Common myeloid progenitor, CD34-positive (primary cell): ENCODE measurements around the gene PTBP2.

Experiments
- CTCF ChIA-PET: fragments of 350-600 bp; sonication (Branson Sonifier 250); formaldehyde crosslinking; loops from one replicate; lab custom pipeline; 2021; ENCODE audit warnings: antibody characterized with exemption; lab: Charles Lee
- POLR2A ChIA-PET: fragments of 350-600 bp; sonication (Branson Sonifier 250); formaldehyde crosslinking; loops from one replicate; lab custom pipeline; 2021; ENCODE audit warnings: antibody characterized with exemption; lab: Charles Lee
- DNase-seq, 3 donors: peaks; one replicate each; pipeline versions ENCODE4 v3.0.0 to v3.0.0-alpha.2; 2013
- H3K27ac ChIP-seq, 2 experiments: 1 replicate in 1 of 2; 2 replicates in 1 of 2; pipeline ENCODE4 v1.7.0; 2013; ENCODE audit warnings: inconsistent platforms in 2 of 2, low read length in 2 of 2, mild to moderate bottlenecking in 2 of 2, low read depth in 1 of 2, moderate library complexity in 1 of 2; ENCODE audit not compliant: severe bottlenecking in 2 of 2, insufficient read depth in 1 of 2, poor library complexity in 1 of 2
- H3K27me3 ChIP-seq, 5 experiments: replicated peaks in 2 of 5; 1 replicate in 3 of 5; 2 replicates in 2 of 5; pipeline versions ENCODE4 v1.6.1 to v1.7.0; 2013; ENCODE audit warnings: low read length in 4 of 5, mild to moderate bottlenecking in 2 of 5, moderate library complexity in 2 of 5, inconsistent platforms in 1 of 5; ENCODE audit not compliant: insufficient read depth in 5 of 5, control insufficient read depth in 4 of 5
- H3K36me3 ChIP-seq, 4 experiments: 1 replicate in 2 of 4; 2 replicates in 2 of 4; pipeline versions ENCODE4 v1.6.1 to v1.7.0; 2013; ENCODE audit warnings: low read length in 3 of 4, control low read depth in 1 of 4, mild to moderate bottlenecking in 1 of 4; ENCODE audit not compliant: control insufficient read depth in 4 of 4, insufficient read depth in 4 of 4
- H3K4me1 ChIP-seq, 4 experiments: 1 replicate in 3 of 4; 2 replicates in 1 of 4; pipeline versions ENCODE4 v1.6.1 to v1.7.1; 2013; ENCODE audit warnings: low read length in 3 of 4, mild to moderate bottlenecking in 3 of 4, control low read depth in 1 of 4, inconsistent platforms in 1 of 4, moderate library complexity in 1 of 4; ENCODE audit not compliant: control insufficient read depth in 4 of 4, insufficient read depth in 4 of 4; ENCODE audit errors: control extremely low read depth in 1 of 4
- H3K4me3 ChIP-seq, 7 experiments: 1 replicate in 4 of 7; 2 replicates in 3 of 7; pipeline versions ENCODE4 v1.5.1 to v1.7.0; 2013; ENCODE audit warnings: mild to moderate bottlenecking in 7 of 7, low read length in 6 of 7, moderate library complexity in 6 of 7, inconsistent platforms in 2 of 7, low read depth in 2 of 7, control low read depth in 1 of 7; ENCODE audit not compliant: insufficient read depth in 4 of 7, control insufficient read depth in 1 of 7; ENCODE audit errors: extremely low read depth in 1 of 7
- H3K9me3 ChIP-seq, 5 experiments: 1 replicate in 4 of 5; 2 replicates in 1 of 5; pipeline versions ENCODE4 v1.6.1 to v1.7.1; 2013; ENCODE audit warnings: low read length in 4 of 5, mild to moderate bottlenecking in 2 of 5, inconsistent platforms in 1 of 5, low read depth in 1 of 5, moderate library complexity in 1 of 5; ENCODE audit not compliant: control insufficient read depth in 4 of 5, insufficient read depth in 2 of 5; ENCODE audit errors: control extremely low read depth in 1 of 5
- WGBS: methylation state at CpG from one replicate; pipeline ENCODE4 v1.1.5; 2013; ENCODE audit not compliant: insufficient coverage; 5-methylcytosine and 5-hydroxymethylcytosine counted together

The PTBP2 gene

DNA sequence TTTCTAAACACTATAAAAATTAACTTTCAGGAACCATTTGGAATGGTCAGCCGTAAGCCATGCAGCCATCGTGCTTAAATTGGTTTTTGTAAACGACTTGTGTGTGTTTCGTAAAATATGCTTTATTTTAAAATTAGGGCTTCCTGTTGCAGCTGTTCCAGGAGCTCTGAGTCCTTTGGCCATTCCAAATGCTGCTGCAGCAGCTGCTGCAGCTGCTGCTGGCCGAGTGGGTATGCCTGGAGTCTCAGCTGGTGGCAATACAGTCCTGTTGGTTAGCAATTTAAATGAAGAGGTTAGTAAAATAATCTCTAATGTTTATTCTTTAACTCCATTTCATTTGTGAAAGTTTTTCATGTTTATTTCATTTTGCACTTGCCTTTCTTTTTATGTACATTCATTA is 83.1 kb downstream of the PTBP2 start:
- WGBS = no CpG with 5 or more reads among the region's 5 CpGs
- H3K27ac ChIP-seq = no peak overlapping the region
- H3K27me3 ChIP-seq = no peaks in the 10 kb centered on the region
- ChIA-PET POLR2A (no interaction called here), CTCF (no interaction called here)
- peaks cover 8 to 43% (median 19%) of the 10 kb centered on the region in 4 experiments for H3K36me3 ChIP-seq
- no peak for DNase-seq
- H3K9me3 ChIP-seq = no peaks in the 10 kb centered on the region
- no peak overlapping the region for H3K4me3 ChIP-seq
- peaks cover 0 to 8% (median 1%) of the 10 kb centered on the region in 4 experiments for H3K4me1 ChIP-seq

DNA sequence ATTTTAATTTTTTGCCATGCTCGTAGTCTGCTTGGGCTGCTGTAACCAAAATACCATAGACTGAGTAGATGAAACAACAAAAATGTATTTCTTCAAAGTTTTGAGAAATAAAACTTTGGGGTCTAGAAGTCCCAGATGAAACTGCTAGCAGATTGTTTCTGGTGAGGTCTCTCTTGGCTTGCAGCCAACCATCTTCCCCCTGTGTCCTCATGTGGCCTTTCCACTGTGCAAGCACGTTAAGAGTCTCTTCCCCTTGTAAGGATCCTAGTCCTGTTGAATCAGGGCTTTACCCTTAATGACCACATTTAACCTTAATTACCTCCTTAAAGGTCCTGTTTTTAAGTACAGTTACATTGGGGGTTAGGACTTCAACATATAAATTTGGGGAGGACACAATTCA is 86.6 kb downstream of the PTBP2 start:
- Histone ChIP-seq H3K27ac (no peak overlapping the region), H3K36me3 (peaks cover 16 to 56% (median 30%) of the 10 kb centered on the region in 4 experiments), H3K9me3 (no peaks in the 10 kb centered on the region), H3K4me1 (peaks cover 0 to 10% (median 1%) of the 10 kb centered on the region in 4 experiments), H3K27me3 (no peaks in the 10 kb centered on the region), H3K4me3 (no peak overlapping the region)
- CTCF ChIA-PET = no interaction called here
- POLR2A ChIA-PET = no interaction called here
- DNase-seq = peak; percentile 29 to 57 (median 56)
- 100% methylated on average over 1 of the region's 2 CpGs for WGBS

DNA sequence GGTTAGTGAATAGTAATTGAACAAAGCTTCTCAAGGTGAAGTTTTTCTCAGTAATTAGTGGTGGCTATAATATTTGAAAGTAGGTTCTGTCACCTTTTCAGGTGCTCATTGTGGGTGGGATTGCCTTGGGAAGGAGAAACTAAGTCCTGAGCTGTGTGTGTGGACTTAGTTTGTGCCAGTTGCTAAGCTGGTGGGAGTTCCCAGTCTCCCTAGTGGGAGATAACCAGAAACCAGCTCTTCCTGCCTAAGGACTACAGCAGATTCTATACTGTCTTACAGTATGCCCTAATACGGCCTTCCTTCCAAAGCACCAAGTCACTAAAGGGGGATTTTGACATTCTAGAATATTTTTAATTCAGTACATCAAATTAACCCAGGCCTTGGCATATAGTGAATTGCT is 94.3 kb downstream of the PTBP2 start:
- ChIA-PET POLR2A (no interaction called here), CTCF (interaction anchor here (0.8 kb wide), 1 partner anchor 33 kb away, joined by 3 read pairs; no protein-coding TSS in a partner anchor)
- H3K4me3 ChIP-seq = no peak overlapping the region
- DNase-seq = no peak
- H3K36me3 ChIP-seq = peaks cover 8 to 41% (median 24%) of the 10 kb centered on the region in 4 experiments
- WGBS = no CpG with 5 or more reads among the region's 1 CpG
- H3K4me1 ChIP-seq = no peaks in the 10 kb centered on the region
- no peaks in the 10 kb centered on the region for H3K9me3 ChIP-seq
- no peaks in the 10 kb centered on the region for H3K27me3 ChIP-seq
- H3K27ac ChIP-seq = no peak overlapping the region

DNA sequence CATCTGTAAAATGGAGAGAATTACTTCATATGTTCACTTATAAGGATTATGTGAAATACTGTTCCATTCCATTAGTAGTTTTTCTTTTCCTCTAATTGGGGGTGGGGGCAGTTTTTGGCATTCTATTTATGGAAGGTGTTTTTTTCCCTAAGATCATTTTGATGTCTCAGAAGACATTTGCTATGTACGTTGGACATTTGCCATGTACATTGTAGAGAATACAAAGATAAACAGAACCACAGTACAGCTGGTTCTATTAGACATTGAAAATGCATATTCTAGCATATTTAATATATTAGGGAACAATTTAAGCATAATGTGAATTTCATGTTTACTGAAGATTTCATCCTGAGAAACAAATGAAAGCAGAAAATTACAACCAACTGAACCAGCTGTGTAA is 98.5 kb downstream of the PTBP2 start:
- H3K36me3 ChIP-seq = peaks cover 2 to 12% (median 6%) of the 10 kb centered on the region in 4 experiments
- H3K27ac ChIP-seq = no peak overlapping the region
- H3K9me3 ChIP-seq = no peaks in the 10 kb centered on the region
- ChIA-PET CTCF (interaction anchor here (0.6 kb wide), 1 partner anchor 101 kb away, joined by 3 read pairs; no protein-coding TSS in a partner anchor), POLR2A (no interaction called here)
- no peaks in the 10 kb centered on the region for H3K27me3 ChIP-seq
- no peak for DNase-seq
- WGBS = no CpG with 5 or more reads among the region's 1 CpG
- H3K4me1 ChIP-seq = no peaks in the 10 kb centered on the region
- H3K4me3 ChIP-seq = no peak overlapping the region

DNA sequence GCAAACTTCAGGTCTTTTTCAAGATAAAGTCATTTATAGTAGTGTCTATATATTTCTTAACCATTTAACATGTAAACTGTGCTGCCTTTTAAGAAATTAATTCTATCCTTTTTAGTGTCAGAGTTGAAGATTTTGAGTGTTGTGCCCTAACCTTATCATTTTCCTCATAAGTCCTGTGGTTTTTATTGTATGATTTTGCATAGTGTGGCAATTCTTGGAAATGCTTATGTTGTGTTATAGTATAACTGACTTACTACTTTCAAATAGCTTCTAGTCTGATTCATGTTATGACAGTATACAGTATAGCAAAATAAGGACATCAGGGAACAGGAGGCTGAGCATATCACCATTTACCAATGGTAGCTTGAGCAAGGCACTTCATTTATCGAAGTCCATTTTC is 99.1 kb downstream of the PTBP2 start:
- no peak overlapping the region for H3K27ac ChIP-seq
- peaks cover 2 to 10% (median 4%) of the 10 kb centered on the region in 4 experiments for H3K36me3 ChIP-seq
- no peaks in the 10 kb centered on the region for H3K9me3 ChIP-seq
- POLR2A ChIA-PET = no interaction called here
- CTCF ChIA-PET = interaction anchor here (0.6 kb wide), 1 partner anchor 101 kb away, joined by 3 read pairs; no protein-coding TSS in a partner anchor
- no peak overlapping the region for H3K4me3 ChIP-seq
- H3K27me3 ChIP-seq = no peaks in the 10 kb centered on the region
- no peak for DNase-seq
- no CpG with 5 or more reads among the region's 1 CpG for WGBS
- no peaks in the 10 kb centered on the region for H3K4me1 ChIP-seq

DNA sequence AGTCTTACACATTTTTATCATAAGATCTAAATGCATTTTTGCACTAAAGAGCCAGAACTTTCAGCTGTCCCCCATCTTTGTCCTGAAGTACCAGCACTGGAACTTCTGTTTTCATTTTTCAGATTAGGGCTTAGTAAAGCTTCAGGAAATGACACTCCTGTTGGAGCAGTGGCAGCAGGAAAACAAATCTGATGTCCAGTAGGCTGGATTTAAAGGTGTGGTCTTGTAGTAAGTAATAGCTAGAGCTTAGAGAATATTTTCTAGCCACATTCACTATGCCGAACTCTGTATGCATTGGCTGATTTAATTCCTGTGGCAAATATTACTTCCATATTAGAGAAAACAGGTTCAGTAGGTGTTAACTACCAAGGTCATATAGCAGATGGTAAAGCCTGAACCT is 103.6 kb downstream of the PTBP2 start:
- ChIA-PET CTCF (interaction anchor here (1.2 to 1.3 kb wide), 2 partner anchors 13 to 589 kb away, joined by 4 read pairs; no protein-coding TSS in a partner anchor), POLR2A (no interaction called here)
- H3K27ac ChIP-seq = no peak overlapping the region
- H3K4me1 ChIP-seq = no peaks in the 10 kb centered on the region
- H3K9me3 ChIP-seq = no peaks in the 10 kb centered on the region
- DNase-seq = no peak
- H3K4me3 ChIP-seq = no peak overlapping the region
- no peaks in the 10 kb centered on the region for H3K27me3 ChIP-seq
- no CpG with 5 or more reads among the region's 1 CpG for WGBS
- peaks cover 0 to 4% (median 0%) of the 10 kb centered on the region in 4 experiments for H3K36me3 ChIP-seq

DNA sequence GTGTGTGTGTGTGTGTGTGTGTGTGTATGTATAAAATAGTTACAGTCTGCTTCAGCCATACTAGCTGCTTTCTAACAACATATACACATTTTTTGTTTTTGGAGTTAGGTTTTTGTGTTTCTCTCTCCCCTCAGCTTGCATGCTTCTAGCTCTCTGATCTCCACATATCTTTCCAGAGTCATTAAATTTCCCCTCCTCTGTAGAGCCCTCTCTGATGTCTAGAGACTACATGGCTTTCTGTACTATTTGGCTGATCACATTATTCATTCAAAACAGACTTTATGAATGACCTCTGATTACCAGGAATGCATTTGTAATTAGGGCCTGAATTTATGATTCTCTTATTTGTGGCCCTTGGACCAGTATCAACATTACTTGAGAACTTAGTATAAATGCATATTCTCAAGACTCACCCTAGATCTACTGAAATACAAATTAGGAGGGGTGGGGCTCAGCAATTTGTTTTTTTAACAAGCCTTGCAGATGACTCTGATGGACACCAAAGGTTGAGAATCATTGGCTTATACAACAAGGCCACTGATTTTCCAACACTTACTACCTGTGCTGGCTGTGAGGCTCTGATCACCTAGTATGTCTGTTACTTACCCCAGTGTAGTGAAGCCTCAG is 104.5 kb downstream of the PTBP2 start:
- Histone ChIP-seq H3K9me3 (no peaks in the 10 kb centered on the region), H3K4me3 (no peak overlapping the region), H3K4me1 (no peaks in the 10 kb centered on the region), H3K36me3 (peaks cover 0 to 4% (median 0%) of the 10 kb centered on the region in 4 experiments), H3K27ac (no peak overlapping the region), H3K27me3 (no peaks in the 10 kb centered on the region)
- CTCF ChIA-PET = interaction anchor here (1.2 to 1.3 kb wide), 2 partner anchors 14 to 589 kb away, joined by 4 read pairs; no protein-coding TSS in a partner anchor
- no peak for DNase-seq
- POLR2A ChIA-PET = no interaction called here
